ENCODE measurements around the gene IMMP1L. TPM values are rescaled to one million over a fixed set of nuclear protein-coding genes. Genes with fewer than 3 reads are reported as not detected.

The IMMP1L gene
- total RNA-seq, 1 experiment from 2014 or later, result 38.5 TPM

DNA sequence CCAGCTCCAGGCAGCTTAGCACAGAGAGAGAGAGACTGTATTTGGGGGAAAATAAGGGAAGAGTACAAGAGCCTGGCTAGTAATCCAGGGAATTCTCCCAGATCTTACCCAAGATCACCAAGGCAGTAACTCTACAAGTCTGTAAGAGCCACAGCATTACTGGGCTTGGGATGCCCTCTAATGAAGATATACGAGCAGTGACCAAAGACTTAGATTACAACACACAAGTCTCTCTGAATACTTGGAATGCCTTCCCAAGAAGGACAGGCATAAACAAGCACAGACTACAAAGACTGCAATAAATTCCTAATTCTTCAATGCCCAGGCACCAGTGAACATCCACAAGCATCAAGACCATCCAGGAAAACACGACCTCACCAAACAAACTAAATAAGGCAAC is 122.0 kb downstream of the IMMP1L start:
- H3K4me2 ChIP-seq (ENCODE audit: low read length), result no peak overlapping the region
- no TSS peak for BruUV-seq (replicated peaks)
- H3K4me1 ChIP-seq (ENCODE audit: control insufficient read depth in 1 of 2, insufficient read depth in 2 of 2, low read length in 2 of 2), result no peaks in the 10 kb centered on the region
- H3K27ac ChIP-seq (ENCODE audit: low read depth, low read length), result no peak overlapping the region
- ChIA-PET RAD21 (ENCODE audit: low non-redundant PET in 1 of 2, low total read pairs in 2 of 2, uncharacterized antibody in 2 of 2, unreplicated experiment in 2 of 2) (no interaction called here), CTCF (no interaction called here), POLR2A (no interaction called here)
- no peaks in the 10 kb centered on the region for H3K9me2 ChIP-seq (ENCODE audit: insufficient read depth)
- H3K27me3 ChIP-seq (ENCODE audit: insufficient read depth, low read length), result no peaks in the 10 kb centered on the region
- no peak overlapping the region for H3K4me3 ChIP-seq (replicated peaks in 1 of 2; ENCODE audit: low read depth in 1 of 2, low read length in 2 of 2)
- DNase-seq (ENCODE audit: low read depth, low spot score) (no peak), ATAC-seq (no peak)
- no peaks in the 10 kb centered on the region for H4K20me1 ChIP-seq (ENCODE audit: insufficient read depth)
- 0 out of 2 replicates have a peak, but pooled peaks cover 14% of the 10 kb centered on the region for H3K79me2 ChIP-seq (ENCODE audit: insufficient read depth, low read length)
- TF ChIP-seq, protein P1, sequence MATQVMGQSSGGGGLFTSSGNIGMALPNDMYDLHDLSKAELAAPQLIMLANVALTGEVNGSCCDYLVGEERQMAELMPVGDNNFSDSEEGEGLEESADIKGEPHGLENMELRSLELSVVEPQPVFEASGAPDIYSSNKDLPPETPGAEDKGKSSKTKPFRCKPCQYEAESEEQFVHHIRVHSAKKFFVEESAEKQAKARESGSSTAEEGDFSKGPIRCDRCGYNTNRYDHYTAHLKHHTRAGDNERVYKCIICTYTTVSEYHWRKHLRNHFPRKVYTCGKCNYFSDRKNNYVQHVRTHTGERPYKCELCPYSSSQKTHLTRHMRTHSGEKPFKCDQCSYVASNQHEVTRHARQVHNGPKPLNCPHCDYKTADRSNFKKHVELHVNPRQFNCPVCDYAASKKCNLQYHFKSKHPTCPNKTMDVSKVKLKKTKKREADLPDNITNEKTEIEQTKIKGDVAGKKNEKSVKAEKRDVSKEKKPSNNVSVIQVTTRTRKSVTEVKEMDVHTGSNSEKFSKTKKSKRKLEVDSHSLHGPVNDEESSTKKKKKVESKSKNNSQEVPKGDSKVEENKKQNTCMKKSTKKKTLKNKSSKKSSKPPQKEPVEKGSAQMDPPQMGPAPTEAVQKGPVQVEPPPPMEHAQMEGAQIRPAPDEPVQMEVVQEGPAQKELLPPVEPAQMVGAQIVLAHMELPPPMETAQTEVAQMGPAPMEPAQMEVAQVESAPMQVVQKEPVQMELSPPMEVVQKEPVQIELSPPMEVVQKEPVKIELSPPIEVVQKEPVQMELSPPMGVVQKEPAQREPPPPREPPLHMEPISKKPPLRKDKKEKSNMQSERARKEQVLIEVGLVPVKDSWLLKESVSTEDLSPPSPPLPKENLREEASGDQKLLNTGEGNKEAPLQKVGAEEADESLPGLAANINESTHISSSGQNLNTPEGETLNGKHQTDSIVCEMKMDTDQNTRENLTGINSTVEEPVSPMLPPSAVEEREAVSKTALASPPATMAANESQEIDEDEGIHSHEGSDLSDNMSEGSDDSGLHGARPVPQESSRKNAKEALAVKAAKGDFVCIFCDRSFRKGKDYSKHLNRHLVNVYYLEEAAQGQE (IDR thresholded peaks at IDR 0.05; ENCODE audit: low read depth), result no peak
- no peak for TF ChIP-seq ZNF274 (IDR thresholded peaks at IDR 0.05; ENCODE audit: low read depth, low read length)
- TF ChIP-seq, protein P2, sequence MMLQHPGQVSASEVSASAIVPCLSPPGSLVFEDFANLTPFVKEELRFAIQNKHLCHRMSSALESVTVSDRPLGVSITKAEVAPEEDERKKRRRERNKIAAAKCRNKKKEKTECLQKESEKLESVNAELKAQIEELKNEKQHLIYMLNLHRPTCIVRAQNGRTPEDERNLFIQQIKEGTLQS (IDR thresholded peaks at IDR 0.05), result no peak
- H3K9me3 ChIP-seq (ENCODE audit: control insufficient read depth in 1 of 2, insufficient read depth in 1 of 2, low read depth in 1 of 2, low read length in 2 of 2), result no peaks in the 10 kb centered on the region
- H3K9ac ChIP-seq (ENCODE audit: low read length), result no peak overlapping the region
- H2AFZ ChIP-seq (ENCODE audit: low read depth, low read length, poor library complexity, severe bottlenecking), result no peak overlapping the region
- intact Hi-C loops (cut with micrococcal nuclease), result no loop called here
- H3K36me3 ChIP-seq (ENCODE audit: control insufficient read depth in 1 of 2, insufficient read depth in 2 of 2, low read length in 2 of 2), result no peaks in the 10 kb centered on the region

DNA sequence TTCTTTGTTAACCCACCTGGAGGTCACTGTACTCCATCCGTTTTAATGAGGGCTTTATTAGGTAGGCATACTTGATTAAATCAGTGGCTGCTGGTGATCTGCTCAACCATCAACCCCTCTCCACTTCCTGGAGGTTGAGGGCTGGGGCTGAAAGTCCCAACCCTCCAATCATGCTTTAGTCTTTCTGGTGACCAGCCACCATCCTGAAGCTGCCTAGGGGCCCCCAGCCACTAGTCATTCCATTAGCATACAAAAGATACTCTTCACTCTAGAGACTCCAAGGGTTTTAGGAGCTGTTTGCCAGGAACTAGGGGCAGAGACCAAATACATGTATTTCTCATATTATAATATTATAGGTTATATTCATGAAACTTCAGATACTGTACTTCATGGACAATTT is 126.3 kb downstream of the IMMP1L start:
- DNase-seq (ENCODE audit: low read depth, low spot score) (no peak), ATAC-seq (no peak)
- no peak for TF ChIP-seq RAD21 (IDR thresholded peaks at IDR 0.05; ENCODE audit: low read depth)
- Histone ChIP-seq H3K27ac (ENCODE audit: low read depth, low read length) (no peak overlapping the region), H3K4me2 (ENCODE audit: low read length) (no peak overlapping the region), H3K79me2 (ENCODE audit: insufficient read depth, low read length) (peaks cover 30% of the 10 kb centered on the region), H3K9me3 (ENCODE audit: control insufficient read depth in 1 of 2, insufficient read depth in 1 of 2, low read depth in 1 of 2, low read length in 2 of 2) (no peaks in the 10 kb centered on the region), H3K4me1 (ENCODE audit: control insufficient read depth in 1 of 2, insufficient read depth in 2 of 2, low read length in 2 of 2) (no peaks in the 10 kb centered on the region), H3K36me3 (ENCODE audit: control insufficient read depth in 1 of 2, insufficient read depth in 2 of 2, low read length in 2 of 2) (no peaks in the 10 kb centered on the region), H2AFZ (ENCODE audit: low read depth, low read length, poor library complexity, severe bottlenecking) (no peak overlapping the region), H4K20me1 (ENCODE audit: insufficient read depth) (no peaks in the 10 kb centered on the region), H3K4me3 (replicated peaks in 1 of 2; ENCODE audit: low read depth in 1 of 2, low read length in 2 of 2) (no peak overlapping the region), H3K9ac (ENCODE audit: low read length) (no peak overlapping the region), H3K9me2 (ENCODE audit: insufficient read depth) (no peaks in the 10 kb centered on the region), H3K27me3 (ENCODE audit: insufficient read depth, low read length) (no peaks in the 10 kb centered on the region)
- POLR2A ChIA-PET, result no interaction called here
- intact Hi-C loops (cut with micrococcal nuclease), result no loop called here
- BruUV-seq (replicated peaks), result no TSS peak
- RAD21 ChIA-PET (ENCODE audit: low non-redundant PET in 1 of 2, low total read pairs in 2 of 2, uncharacterized antibody in 2 of 2, unreplicated experiment in 2 of 2), result no interaction called here
- CTCF ChIA-PET, result no interaction called here

Other genes starting within 250 kb of the IMMP1L start
- gene DCDC1, start 139.9 kb downstream of the IMMP1L start, total RNA-seq (2021; ENCODE audit: unreplicated experiment), result 1.5 TPM
- gene DNAJC24, start 139.8 kb downstream of the IMMP1L start, total RNA-seq (2021; ENCODE audit: unreplicated experiment), result 18.3 TPM
- gene ELP4, start 145 bp upstream of the IMMP1L start, total RNA-seq (2021; ENCODE audit: unreplicated experiment), result 21.4 TPM

Measured in HCT116 (cell line).